Pulmonary artery endothelial cell (primary cell): Measurements from ENCODE around the gene SLC44A4. TPM values are rescaled to one million over a fixed set of nuclear protein-coding genes. Genes with fewer than 3 reads are reported as not detected.
A peak's percentile ranks its signal among the peaks of the same experiment; 100 is the strongest.
"Not testable (repeated sequence)": the region's sequence is repeated elsewhere in the genome, so short reads cannot be mapped to it uniquely, and the experiment has no call there.

ENCODE experiments used
- DNase-seq: peaks from one replicate; pipeline ENCODE4 v3.0.0-alpha.2; 2011; ENCODE audit warnings: low read depth, low spot score
- total RNA-seq: library from RNA; depleted of rRNA; stranded (reverse); fragments of >200 nt; gene quantifications from 2 replicates; pipeline ENCODE4 v1.2.3, GENCODE V29; 2014

The SLC44A4 gene
- total RNA-seq, 1 donor from 2014 or later, result 0.07 TPM

- DNase-seq, result no peak
Measured at GRCh38 chr6:31829633-31830283, 49.0 kb downstream of the SLC44A4 start.

- peak; percentile 99 for DNase-seq
Measured at GRCh38 chr6:31827286-31828079, 51.3 kb downstream of the SLC44A4 start, which contains the start of gene HSPA1B. Gene HSPA1B (plus strand): TSS chr6:31827738. CDS start chr6:31827951, 213 bp downstream.

GRCh38 chr6:31826793-31827285, 52.0 kb downstream of the SLC44A4 start:
- no peak for DNase-seq

GRCh38 chr6:31825553-31825952, 53.2 kb downstream of the SLC44A4 start:
- no peak for DNase-seq

- not testable (repeated sequence) for DNase-seq
Measured at GRCh38 chr6:31823592-31824196, 55.1 kb downstream of the SLC44A4 start.

- DNase-seq, result no peak
Measured at GRCh38 chr6:31822036-31822821, 56.6 kb downstream of the SLC44A4 start.

GRCh38 chr6:31821301-31822035, 57.3 kb downstream of the SLC44A4 start:
- no peak for DNase-seq

- not testable (repeated sequence) for DNase-seq
Measured at GRCh38 chr6:31820399-31820798, 58.4 kb downstream of the SLC44A4 start.

- no peak for DNase-seq
Measured at GRCh38 chr6:31819871-31820299, 58.9 kb downstream of the SLC44A4 start.

GRCh38 chr6:31817929-31818511, 60.8 kb downstream of the SLC44A4 start:
- DNase-seq, result not testable (repeated sequence)

GRCh38 chr6:31817133-31817928, 61.5 kb downstream of the SLC44A4 start:
- DNase-seq, result not testable (repeated sequence)

- peak; percentile 91 for DNase-seq
Measured at GRCh38 chr6:31815025-31815838, 63.6 kb downstream of the SLC44A4 start, which contains the start of the genes HSPA1A and HSPA1L. Gene HSPA1A (plus strand): TSS chr6:31815543. CDS start chr6:31815757, 214 bp downstream. Gene HSPA1L (minus strand): TSS chr6:31815283. CDS start chr6:31811972, 3,311 bp downstream.

GRCh38 chr6:31814677-31815024, 64.1 kb downstream of the SLC44A4 start:
- peak; percentile 92 for DNase-seq

- DNase-seq, result no peak
Measured at GRCh38 chr6:31813465-31813849, 65.3 kb downstream of the SLC44A4 start.
